Activated T-cell treated with anti-CD3 and anti-CD28 coated beads, Interleukin-2, amount 50 U/mL, for 48 hours (primary cell): ENCODE measurements around the gene PGM1.
"Not testable (repeated sequence)": the region's sequence is repeated elsewhere in the genome, so short reads cannot be mapped to it uniquely, and the experiment has no call there.

ENCODE experiments used
- DNase-seq, 2 experiments: peaks; one replicate each; pipeline ENCODE4 v3.0.0-alpha.2; 2020

PGM1 gene

DNA sequence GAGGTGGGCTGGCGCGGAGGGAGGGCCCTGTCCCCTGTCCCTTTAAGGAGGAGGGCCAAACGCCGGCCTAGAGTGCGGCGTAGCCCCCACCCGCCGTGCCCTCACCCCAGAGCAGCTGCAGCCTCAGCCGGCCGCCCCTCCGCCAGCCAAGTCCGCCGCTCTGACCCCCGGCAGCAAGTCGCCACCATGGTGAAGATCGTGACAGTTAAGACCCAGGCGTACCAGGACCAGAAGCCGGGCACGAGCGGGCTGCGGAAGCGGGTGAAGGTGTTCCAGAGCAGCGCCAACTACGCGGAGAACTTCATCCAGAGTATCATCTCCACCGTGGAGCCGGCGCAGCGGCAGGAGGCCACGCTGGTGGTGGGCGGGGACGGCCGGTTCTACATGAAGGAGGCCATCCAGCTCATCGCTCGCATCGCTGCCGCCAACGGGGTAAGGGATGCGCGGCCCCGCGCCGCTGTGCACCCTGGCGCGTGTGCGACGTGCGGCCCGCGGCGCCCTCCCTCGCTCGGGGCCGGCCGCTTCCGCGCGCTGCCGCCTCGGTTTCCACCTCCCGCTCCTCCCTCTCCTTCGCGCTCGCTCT lies at the start of gene PGM1:
TSS of gene PGM1 (plus strand) at position 109 of the 583 bp plus-strand sequence. CDS start at position 187, 78 bp downstream.
- peak; percentile 81 to 85 for DNase-seq

DNA sequence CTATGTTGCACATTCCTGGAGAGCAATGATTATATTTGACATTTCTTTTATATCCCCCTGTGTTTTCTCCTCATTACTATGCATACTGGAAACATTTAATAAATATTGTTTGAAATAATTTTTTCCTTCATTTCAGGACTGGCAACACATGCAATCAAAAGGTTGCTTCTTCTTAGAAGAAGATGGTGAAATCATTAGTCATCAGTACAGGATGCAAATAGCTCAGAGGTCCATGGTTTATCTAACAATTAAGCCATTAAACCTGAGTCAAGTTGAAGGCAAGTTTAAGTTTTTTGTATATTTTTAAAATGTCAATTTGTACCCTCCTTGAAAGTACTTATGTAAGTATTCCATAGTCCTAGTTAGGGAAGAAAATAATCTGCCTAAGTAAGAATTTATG lies 47.4 kb upstream of the PGM1 start:
- no peak for DNase-seq

DNA sequence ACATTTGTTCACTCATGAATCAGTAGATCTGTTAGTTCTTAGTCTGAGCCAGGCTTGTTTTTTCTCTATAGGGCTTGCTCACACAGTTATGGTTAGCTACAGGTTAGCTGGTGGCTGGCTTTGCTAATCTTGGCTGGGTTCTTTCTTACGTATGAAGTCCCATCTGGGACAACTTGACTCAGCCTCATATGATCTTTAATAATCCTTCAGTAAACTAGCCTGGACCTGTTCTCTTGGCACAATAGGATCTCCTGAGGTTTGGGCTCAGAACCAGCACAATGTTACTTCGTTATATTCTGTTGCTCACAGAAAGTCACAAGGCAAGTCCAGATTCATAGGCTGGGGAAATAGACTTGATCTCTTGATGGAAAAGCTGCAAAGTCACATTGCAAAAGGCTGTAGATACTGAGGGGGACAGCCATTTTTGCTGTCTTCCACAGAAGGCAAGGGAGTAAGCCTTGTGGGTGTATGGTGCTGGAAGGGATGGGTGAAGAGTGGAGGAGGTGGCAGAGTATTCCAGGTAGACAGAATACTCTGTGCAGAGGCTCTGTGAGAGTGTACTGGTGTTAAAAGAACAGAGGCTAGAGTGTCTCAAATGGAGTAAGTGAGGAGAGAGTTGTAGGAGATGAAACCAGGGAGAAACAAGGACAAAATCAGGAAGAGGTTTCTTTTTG lies 45.5 kb upstream of the PGM1 start:
- no peak for DNase-seq

DNA sequence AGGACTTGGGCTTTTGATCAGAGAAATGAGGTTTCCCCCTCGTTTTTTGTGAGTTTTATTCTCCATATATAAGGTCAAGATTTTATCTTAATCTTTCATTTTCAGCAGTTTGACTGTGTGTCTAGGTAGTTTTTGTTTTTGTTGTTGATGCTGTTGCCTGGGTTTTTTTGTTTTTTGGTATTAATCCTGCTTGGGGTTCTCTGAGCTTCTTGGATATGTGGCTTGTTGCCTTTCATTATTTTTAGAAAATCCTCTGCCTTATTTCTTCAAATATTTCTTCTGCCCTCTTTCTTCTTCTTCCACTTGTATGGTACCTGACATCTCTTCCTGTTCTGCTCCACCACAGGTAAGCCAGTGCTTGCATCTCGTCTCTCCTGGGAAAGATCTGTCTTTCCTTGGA lies 44.9 kb upstream of the PGM1 start:
- no peak for DNase-seq

DNA sequence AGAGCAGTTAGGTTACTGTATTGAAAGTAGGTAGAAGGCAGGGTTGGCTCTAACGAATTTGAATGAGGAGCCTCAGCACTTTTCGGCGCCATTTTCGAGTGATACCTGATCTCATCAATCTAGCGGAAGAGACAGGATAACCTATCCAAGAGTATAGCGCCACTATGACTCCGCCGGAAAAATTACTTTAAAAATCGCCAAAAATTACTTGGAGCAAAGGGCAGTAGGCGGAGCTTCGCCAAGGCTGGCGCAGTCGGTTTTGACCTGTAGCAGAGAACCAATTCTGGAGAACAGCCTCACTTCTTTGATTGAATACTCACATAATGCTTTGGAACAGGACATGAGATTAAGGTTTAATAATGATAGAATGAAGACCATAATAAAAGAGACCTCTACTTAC lies 44.3 kb upstream of the PGM1 start:
- no peak for DNase-seq

DNA sequence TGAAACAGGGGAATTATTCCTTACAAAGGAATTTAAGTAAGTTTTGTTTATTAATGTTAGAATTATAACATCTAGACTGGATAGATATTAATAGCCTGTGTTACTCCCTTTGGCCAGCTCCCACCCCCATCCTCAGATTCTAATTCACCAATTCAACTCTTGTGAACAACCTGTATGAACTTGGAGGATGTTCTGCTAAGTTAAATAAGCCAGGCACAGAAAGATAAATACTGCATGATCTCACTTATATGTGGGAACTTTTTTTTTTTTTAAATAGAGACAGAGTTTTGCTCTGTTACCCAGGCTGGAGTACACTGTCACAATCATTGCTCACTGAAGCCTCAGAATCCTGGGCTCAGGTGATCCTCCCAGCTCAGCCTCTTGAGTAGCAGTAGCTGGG lies 37.7 kb upstream of the PGM1 start:
- DNase-seq: no peak

DNA sequence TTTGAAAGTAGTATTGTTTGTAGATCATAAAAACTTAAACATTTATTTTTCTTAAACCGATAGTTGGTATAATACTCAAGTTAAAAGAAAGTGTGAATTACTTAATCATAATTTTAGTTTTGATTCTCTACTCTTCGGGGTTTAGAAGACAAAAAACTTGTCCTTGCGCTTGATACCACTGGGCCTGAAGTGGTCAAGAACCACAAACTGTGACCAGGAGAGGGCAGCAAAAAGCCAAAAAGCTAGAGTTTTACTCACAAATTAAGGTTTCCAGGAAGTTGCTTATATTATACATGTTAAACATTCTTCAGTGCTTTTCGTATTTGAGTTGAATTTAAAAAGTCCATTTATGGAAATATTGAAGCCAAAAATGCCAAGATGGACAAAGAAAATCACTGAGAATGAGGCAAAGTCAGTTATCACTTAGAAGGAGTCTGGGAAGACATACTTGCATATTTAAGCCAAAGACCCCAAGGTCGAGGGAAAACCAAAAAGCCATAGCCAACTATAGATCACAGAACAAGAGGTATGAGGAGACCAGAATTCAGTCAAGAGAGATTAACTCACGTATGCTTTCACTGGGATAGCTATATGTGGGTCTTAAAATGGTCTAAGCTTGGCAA lies 35.7 kb upstream of the PGM1 start:
- DNase-seq: peak; percentile 24 to 32

DNA sequence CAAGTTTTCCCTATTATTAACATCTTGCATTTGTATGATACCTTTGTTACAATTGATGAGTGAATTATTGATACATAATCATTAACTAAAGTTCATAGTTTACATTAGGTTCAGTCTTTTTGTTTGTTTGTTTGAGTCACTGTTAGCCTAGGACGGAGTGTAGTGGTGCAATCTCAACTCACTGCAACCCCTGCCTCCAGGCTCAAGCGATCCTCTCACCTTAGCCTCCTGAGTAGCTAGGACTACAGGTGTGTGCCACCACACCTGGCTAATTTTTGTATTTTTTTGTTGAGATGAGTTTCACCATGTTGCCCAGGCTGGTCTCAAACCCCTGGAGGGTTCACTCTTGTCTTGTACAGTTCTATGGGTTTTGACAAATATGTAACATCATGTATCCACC lies 33.9 kb upstream of the PGM1 start:
- DNase-seq: no peak

DNA sequence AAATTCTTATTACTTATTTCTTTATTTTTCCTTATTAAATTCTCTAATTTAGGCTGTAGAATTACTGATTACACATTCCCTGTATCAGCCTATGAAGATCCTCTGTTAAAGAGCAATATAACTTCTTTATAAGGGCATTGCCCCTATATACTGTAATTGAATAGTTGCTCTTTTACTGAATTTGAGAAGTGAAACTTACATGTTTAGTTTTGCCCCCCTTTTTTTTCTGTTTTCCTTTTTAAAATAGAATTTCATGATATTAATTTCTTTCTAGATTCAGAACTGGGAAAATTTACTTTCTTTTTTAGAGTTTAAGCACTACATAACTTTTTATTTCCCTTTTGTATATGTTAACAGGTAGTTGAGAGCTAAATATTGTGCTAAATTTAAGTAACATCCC lies 29.5 kb upstream of the PGM1 start:
- DNase-seq: no peak

DNA sequence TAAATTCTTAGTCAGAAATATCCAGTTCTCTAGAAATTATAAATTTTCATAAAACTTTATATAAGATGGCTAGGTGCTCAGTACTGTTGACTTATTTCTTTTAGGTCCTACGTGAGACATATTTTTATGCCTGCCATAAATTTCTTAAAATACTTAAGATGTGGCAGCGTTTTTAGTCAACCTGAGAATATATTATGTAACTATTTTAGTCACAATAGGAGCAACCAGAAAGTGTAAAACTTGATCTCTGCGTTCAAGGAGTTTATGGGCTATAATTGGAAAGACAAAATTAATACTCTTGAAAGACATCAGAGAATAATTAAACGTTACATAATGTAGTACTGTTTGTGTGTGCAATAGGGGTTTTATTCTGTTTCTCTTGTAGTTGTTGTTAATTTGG lies 24.1 kb upstream of the PGM1 start:
- DNase-seq: no peak

DNA sequence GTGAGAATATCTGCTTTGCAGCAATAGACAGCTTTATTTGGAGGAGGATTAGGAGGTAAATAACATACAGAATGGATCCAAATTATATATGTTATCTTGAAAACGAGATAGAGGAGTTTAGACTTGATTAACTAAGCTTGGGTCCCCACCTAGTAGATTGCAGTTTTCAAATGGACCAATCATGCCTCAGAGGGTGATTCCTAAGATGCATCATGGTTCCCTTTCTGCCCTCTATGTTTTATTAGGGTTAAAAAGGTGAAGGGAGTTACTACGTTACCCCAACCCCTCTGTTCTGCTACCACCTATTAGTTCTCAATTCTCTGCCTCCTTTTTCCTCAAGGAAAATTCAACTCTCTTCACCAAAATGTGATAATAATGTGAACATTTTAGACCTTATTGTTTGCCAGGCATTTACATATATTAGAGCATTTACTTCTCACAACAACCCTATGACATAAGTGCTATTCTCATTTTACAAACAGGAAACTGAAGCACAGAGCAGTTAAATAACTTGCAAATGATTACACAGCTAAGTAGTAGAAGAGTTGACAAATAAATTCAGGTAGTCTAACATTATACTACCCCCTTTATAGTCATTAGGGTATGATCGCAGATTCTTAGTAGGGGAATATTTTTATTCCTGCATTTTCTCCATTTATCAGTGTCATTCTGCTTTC lies 23.4 kb upstream of the PGM1 start:
- DNase-seq: no peak

DNA sequence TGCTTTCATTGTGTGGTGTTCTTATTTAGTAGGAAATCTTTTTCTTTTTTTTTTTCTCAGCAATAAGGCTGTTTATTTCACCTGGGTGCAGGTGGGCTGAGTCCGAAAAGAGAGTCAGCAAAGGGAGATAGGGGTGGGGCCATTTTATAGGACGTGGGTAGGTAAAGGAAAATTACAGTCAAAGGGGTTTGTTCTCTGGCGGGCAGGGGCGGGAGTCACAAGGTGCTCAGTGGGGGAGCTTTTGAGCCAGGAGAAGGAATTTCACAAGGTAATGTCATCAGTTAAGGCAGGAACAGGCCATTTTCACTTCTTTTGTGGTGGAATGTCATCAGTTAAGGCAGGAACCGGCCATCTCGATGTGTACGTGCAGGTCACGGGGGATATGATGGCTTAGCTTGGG lies 20.5 kb upstream of the PGM1 start:
- DNase-seq: not testable (repeated sequence)

DNA sequence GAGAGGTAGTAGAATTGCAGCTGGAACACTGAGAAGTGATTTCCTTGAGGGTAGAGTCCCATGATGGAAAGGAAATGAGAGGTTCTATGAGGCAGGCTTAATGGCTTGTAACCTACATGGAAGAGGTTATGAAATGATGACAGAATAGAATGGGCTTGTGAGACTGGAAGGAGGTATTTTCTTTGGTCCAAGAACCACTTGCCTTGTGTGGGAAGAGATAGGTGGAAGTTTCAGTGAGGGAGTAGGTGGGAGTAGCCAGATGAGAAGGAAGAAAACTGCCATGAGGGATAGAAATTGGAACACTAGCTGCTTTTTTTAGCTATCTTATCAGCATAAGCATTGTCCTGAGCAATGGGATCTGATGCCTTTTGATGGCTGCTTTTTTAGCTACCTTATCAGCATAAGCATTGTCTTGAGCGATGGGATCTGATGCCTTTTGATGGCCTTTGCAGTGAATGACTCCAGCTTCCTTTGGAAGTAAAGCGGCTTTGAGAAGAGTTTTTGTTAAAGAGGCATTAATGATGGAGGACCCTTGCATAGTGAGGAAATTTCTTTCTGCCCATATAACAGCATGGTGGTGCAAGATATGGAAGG lies 18.9 kb upstream of the PGM1 start:
- DNase-seq: not testable (repeated sequence)

DNA sequence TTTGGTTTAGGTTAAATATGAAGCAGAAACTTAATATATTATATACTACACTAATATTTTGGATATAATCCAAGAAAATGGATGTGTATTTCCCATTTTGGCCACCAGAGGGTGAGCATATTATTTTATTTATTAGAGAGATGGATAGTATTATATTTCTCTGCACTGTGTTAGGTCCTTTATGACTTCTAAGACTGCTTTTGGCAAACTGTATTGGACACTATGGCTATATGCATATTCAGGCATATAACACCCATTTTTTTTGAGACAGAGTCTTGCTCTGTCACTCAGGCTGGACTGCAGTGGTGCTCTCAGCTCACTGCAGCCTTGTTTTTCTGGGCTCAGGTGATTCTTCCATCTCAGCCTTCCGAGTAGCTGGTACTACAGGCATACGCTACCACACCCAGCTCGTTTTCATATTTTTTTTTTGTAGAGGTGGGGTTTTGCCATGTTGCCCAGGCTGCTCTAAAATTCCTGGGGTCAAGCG lies 17.8 kb upstream of the PGM1 start:
- no peak for DNase-seq

DNA sequence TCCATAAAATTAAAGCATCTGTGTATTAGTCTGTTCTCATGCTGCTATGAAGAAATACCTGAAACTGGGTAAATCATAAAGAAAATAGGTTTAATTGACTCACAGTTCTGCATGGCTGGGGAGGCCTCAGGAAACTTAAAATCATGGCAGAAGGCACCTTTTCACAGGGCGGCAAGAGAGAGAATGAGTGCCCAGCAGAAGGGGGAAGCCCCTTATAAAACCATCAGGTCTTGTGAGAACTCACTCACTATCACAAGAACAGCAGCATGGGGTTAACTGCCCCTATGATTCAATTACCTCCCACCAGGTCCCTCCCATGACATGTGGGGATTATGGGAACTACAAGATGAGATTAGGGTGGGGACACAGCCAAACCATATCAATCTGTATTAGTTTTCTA lies 6.9 kb upstream of the PGM1 start:
- DNase-seq: peak; percentile 22 to 25

DNA sequence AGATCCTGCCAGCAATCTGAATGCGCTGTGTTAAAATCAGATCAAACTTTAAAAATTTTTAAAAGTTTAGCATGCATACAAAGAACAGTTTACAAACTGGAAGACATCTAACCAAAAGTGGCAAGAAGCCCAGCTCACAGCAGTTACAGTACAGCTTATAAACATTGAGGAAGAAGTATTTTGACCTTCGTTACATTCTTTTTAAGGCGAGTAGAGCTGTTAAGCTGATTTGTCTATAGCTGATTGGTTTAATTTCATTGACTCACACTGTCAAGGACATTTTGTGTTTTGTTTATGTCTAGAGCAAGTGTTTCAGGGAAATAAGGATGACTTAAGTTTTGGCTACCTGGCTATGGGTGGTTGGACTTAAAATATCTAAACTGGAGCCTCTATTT lies 3.0 kb upstream of the PGM1 start:
- DNase-seq: no peak

DNA sequence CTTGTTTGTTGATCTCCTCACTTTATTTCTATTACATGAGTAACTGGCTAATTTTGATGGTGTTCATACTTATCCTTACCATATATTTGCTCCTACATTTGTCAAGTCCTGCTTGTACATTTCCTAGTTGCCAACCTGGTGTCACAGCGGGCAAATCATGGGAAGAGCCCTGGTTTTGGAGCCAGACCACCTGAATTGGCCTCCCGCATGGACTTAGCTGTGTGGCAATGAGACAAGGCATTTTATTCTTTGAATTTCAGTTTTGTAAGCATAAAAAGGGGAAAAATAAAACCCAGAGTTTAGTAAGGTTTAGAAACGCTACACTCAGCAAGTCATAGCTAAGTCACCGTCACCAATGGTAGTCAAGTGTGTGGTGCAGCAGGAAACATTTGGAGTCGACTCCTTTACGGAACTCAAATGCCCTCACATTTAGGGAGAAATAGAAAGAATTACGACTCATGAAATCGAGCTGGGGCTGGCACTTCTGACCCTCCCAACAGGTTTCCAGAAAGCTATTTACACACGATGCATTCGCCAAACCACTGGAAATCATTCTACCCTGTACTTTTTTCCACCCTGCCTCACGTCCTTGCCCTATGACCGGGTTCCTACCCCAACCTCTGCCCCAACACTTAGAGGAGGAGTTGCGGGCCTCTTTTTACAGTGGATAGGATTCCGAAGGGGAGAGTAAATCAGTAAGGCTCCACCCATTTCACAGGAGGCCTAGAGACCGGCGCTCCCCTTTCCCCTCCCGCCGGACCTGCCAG lies 492 bp upstream of the PGM1 start:
- DNase-seq: no peak

DNA sequence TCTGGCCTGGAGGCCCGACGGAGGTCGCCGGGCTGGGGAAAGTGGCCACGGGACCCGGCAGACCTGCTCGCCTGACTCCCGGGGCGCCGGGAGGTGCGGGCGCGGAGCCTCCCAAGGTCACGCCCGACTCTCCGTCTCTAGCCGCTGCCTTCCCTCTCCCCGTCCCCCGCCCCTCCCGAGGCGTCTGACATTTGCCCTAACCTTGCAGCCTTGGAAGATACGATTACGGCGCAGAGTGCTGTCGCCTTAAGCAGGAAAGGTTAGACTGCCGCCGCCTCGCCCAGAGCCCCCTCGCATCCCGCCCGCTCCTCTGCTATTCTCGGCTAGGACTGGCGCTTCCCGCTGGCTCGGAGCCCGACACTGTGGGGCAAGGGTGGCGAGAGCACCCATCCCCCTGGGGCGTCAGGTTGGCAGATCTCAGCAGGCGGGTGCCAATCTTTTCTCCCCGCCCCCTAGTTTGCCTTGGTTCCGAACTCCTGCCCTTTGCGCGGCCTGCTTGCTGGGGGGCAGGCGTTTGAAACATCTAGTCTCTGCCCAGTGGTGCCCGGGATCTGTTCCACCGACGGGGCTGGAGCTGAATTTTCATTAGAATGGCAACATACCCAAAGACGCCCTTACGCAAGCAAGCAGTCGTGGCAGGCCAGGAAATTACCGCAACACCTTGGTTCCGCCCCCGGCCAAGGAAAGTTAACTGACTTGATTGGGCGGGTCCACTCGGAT lies 835 bp downstream of the PGM1 start:
- peak; percentile 84 for DNase-seq

DNA sequence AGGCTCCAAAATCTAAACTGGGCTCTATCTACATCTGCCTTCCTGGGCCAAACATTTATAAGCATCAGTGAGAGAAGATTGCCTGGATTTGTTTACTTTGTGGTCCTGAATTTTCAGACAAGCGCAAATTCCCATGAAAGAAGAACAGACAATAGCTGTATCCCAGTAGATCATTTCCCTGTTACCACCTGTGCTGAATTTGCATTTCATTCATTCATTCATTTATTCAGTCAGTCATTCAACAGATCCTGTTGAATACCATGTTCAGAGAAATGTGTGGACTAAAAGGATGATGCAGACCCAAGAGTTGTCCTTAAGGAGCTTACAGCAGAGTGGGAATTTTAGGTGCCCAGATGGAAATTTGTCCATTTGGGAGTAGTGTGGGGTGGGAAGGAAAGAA lies 2.2 kb downstream of the PGM1 start:
- no peak for DNase-seq

DNA sequence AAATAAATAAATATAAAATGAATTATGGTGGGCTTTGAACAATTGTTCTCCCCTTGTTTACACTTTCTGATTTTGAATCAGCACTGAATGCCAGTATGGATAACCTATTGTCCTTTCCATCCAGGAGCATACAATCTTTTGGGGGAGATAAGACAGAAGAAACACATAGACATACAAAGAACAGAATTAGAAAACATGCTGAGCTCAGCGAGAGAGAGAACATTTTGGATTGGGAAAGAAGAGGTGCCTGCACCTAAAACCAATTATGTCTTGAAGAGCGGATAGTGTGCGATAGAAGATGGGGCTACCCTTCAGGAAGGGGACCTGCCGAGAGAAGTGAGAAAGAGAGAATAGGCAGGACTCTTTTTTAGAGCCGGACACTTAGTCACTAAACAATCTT lies 6.6 kb downstream of the PGM1 start:
- no peak for DNase-seq

DNA sequence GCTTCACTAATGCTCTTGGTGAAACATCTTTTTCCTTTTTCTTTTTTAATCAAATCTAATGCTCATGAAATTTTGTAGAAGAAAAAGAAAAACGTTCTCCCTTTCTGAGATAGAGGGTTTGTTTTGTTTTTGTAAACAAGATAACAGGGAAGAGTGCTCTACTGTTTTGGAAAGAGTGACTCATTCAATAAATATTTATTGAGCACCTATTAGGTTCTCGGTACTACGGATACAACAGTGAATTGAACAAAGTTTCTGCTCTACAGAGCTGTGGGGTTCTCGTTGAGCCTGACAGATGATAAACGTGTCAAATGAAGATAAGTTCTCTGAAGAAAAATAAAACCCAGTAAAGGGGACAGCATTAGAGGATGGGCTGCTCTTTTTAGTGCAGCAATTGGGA lies 7.0 kb downstream of the PGM1 start:
- no peak for DNase-seq

DNA sequence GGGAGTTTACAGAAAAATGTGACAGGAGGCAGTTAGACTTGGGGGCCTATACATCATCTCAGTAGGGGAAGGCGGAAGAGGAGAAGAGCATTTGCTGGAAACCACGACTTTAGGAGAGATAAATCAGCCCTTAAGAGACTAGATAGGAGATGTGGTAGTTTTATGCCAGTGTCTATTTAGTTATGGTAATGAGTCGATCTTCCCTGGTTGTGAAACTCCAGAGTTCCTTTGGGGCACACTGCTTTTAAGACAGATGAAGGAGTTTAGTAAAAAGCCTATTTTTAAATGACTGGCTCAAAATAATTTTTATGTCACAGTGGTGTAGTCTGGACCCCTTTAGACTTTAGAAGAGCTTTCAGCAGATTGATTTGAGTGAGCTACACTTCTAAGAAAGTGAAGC lies 7.8 kb downstream of the PGM1 start:
- no peak for DNase-seq
